NCI-H82 treated with DMSO at 0.1 percent for 48 hours (cell line): Measurements from ENCODE around the gene CLEC18A.
"Not testable (repeated sequence)": the region's sequence is repeated elsewhere in the genome, so short reads cannot be mapped to it uniquely, and the experiment has no call there.

Source experiments
- DNase-seq: peaks from one replicate; lab custom pipeline; 2025; ENCODE audit not compliant: unreplicated experiment; lab: John Stamatoyannopoulos, UW

CLEC18A gene

GRCh38 chr16:69929480-69929879 is 21.7 kb upstream of the CLEC18A start:
- no peak for DNase-seq

- DNase-seq = peak; percentile 9
Observed at GRCh38 chr16:69930117-69930776, 20.9 kb upstream of the CLEC18A start.

- DNase-seq = no peak
Observed at GRCh38 chr16:69931631-69932030, 19.5 kb upstream of the CLEC18A start.

GRCh38 chr16:69932228-69932627 is 18.9 kb upstream of the CLEC18A start:
- no peak for DNase-seq

GRCh38 chr16:69932691-69933392 is 18.3 kb upstream of the CLEC18A start:
- no peak for DNase-seq

- DNase-seq = no peak
Observed at GRCh38 chr16:69934044-69934443, 17.1 kb upstream of the CLEC18A start.

GRCh38 chr16:69934751-69935150 is 16.4 kb upstream of the CLEC18A start:
- no peak for DNase-seq

GRCh38 chr16:69935278-69935711 is 15.8 kb upstream of the CLEC18A start:
- DNase-seq = no peak

- no peak for DNase-seq
Observed at GRCh38 chr16:69935740-69936139, 15.4 kb upstream of the CLEC18A start.

- no peak for DNase-seq
Observed at GRCh38 chr16:69936252-69936651, 14.9 kb upstream of the CLEC18A start.

GRCh38 chr16:69936751-69937211 is 14.4 kb upstream of the CLEC18A start:
- no peak for DNase-seq

- DNase-seq = no peak
Observed at GRCh38 chr16:69937465-69937951, 13.6 kb upstream of the CLEC18A start.

- no peak for DNase-seq
Observed at GRCh38 chr16:69938981-69939820, 11.9 kb upstream of the CLEC18A start.

GRCh38 chr16:69939821-69940585 is 11.1 kb upstream of the CLEC18A start:
- no peak for DNase-seq

- DNase-seq = no peak
Observed at GRCh38 chr16:69940676-69941075, 10.5 kb upstream of the CLEC18A start.

GRCh38 chr16:69941251-69942098 is 9.7 kb upstream of the CLEC18A start:
- no peak for DNase-seq

- DNase-seq = no peak
Observed at GRCh38 chr16:69942099-69942491, 9.0 kb upstream of the CLEC18A start.

GRCh38 chr16:69942627-69943170 is 8.4 kb upstream of the CLEC18A start:
- no peak for DNase-seq

- not testable (repeated sequence) for DNase-seq
Observed at GRCh38 chr16:69943241-69944036, 7.7 kb upstream of the CLEC18A start.
